Measurements from ENCODE around the gene FAM221B. TPM values are rescaled to one million over a fixed set of nuclear protein-coding genes. Genes with fewer than 3 reads are reported as not detected.

The FAM221B gene
- total and polyA plus RNA-seq, 9 of the 15 experiments (the other 6 are each of a cell fraction or from before 2014, with no cell fraction given) = 0.01 TPM; not detected in 8

GRCh38 chr9:35814106-35814840 is 14.3 kb downstream of the FAM221B start (continued):
- TF ChIP-seq, protein P1, sequence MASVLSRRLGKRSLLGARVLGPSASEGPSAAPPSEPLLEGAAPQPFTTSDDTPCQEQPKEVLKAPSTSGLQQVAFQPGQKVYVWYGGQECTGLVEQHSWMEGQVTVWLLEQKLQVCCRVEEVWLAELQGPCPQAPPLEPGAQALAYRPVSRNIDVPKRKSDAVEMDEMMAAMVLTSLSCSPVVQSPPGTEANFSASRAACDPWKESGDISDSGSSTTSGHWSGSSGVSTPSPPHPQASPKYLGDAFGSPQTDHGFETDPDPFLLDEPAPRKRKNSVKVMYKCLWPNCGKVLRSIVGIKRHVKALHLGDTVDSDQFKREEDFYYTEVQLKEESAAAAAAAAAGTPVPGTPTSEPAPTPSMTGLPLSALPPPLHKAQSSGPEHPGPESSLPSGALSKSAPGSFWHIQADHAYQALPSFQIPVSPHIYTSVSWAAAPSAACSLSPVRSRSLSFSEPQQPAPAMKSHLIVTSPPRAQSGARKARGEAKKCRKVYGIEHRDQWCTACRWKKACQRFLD (CRISPR knock-in tag; IDR thresholded peaks at IDR 0.05) = no peak; the same call in 1 of the 2 replicates
- TF ChIP-seq CTCF (IDR thresholded peaks at IDR 0.05 in 2 of 3, conservative IDR thresholded peaks at IDR 0.05 in 1 of 3; ENCODE audit: insufficient read depth in 2 of 3, low read depth in 1 of 3, low read length in 3 of 3) (peak; percentile 34 to 53 (median 34); a peak in 5 of 6 replicates), BRF2 (IDR thresholded peaks at IDR 0.05; ENCODE audit: borderline replicate concordance, insufficient read depth, insufficient read length) (no peak), ELF4 (CRISPR knock-in tag; IDR thresholded peaks at IDR 0.05) (no peak), GTF2A2 (tag; IDR thresholded peaks at IDR 0.05) (no peak), CHD4 (IDR thresholded peaks at IDR 0.05; ENCODE audit: insufficient read depth, insufficient replicate concordance, low read depth, low read length, poor library complexity, severe bottlenecking) (no peak), LEF1 (IDR thresholded peaks at IDR 0.05) (no peak), NFIX (CRISPR knock-in tag; IDR thresholded peaks at IDR 0.05; ENCODE audit: low read depth) (no peak), SRSF7 (optimal IDR thresholded peaks at IDR 0.05; ENCODE audit: low read depth, low read length) (no peak), ZNF77 (CRISPR knock-in tag; IDR thresholded peaks at IDR 0.05) (no peak), ZFP36 (IDR thresholded peaks at IDR 0.05; ENCODE audit: low read depth, low read length, partially characterized antibody) (no peak), BMI1 (IDR thresholded peaks at IDR 0.05; ENCODE audit: low read length) (no peak), ARID2 (IDR thresholded peaks at IDR 0.05) (no peak)
- TF ChIP-seq, protein P2, sequence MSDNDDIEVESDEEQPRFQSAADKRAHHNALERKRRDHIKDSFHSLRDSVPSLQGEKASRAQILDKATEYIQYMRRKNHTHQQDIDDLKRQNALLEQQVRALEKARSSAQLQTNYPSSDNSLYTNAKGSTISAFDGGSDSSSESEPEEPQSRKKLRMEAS (CRISPR knock-in tag; IDR thresholded peaks at IDR 0.05) = peak; percentile 58; the same call in 1 of the 2 replicates
- TF ChIP-seq, protein P3, sequence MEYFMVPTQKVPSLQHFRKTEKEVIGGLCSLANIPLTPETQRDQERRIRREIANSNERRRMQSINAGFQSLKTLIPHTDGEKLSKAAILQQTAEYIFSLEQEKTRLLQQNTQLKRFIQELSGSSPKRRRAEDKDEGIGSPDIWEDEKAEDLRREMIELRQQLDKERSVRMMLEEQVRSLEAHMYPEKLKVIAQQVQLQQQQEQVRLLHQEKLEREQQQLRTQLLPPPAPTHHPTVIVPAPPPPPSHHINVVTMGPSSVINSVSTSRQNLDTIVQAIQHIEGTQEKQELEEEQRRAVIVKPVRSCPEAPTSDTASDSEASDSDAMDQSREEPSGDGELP (CRISPR knock-in tag; IDR thresholded peaks at IDR 0.05; ENCODE audit: borderline replicate concordance) = peak; percentile 92

Measured in K562 (cell line).